Activated T-cell treated with anti-CD3 and anti-CD28 coated beads, Interleukin-2, amount 50 U/mL, for 48 hours (primary cell): Measurements from ENCODE around the gene NUFIP1.
"Not testable (repeated sequence)": the region's sequence is repeated elsewhere in the genome, so short reads cannot be mapped to it uniquely, and the experiment has no call there.

Experiments
- DNase-seq, 2 experiments: peaks; one replicate each; pipeline ENCODE4 v3.0.0-alpha.2; 2020

The NUFIP1 gene

DNA sequence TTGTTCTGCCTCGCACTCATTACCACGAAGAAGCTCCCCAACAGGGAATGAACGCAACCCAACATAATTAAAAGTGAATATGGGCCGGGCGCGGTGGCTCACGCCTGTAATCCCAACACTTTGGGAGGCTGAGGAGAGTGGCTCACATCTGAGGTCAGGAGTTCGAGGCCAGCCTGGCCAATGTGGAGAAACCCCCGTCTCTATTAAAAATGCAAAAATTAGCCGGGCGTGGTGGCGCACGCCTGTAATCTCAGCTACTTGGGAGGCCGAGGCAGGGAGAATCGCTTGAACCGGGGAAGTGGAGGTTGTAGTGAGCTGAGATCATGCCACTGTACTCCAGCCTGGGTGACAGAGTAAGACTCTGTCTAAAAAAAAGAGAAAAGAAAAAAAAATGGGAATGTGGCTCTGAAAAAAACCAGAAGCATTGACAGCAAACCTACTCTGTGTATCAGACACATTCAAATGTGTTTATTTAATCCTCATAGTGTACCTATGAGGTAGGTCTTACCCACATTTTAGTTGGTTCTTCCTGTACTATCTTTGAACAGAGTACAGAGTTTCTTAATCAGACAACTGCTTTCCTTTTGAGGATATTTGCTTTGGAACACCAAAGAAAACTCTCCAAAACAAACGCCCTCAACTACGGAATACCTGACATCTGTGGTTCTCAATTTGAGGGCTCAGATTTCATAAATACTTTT lies 70.0 kb downstream of the NUFIP1 start:
- no peak for DNase-seq

DNA sequence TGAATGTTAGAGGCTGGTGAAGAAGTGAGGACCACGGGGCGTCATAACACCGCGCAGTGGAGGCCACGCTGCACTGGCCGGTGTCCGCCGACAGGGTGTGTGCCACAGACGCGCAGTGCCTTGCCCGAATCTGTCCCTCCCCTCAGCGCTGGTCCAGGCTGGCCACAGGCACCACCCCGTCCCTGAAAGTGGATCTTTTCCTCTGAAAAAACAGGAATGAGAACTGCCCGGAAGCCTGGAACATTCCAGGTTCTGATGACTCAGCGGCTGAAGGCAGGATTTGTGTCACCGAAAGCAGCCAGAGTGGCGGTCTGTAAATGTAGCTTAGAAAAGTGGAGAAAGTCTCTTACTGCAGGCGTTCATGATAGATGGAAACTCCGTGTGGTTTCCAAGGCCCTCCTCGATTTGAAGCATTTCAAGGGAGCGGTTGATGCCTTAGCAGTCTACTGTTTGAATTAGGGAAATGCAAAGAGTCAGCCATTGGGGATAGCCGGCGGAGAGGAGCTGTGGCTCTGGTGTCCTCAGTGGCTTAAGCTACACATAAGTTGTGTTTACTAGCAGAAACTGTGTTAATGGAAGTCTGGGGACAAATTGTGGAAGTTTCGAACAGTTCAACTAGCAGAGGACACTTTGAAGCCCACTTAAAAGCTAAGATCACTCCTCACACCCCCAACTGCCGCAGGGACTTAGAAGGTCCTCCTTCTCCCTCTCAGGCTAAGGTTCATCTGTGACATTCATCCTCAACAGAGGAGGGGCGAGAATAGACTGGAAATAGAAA lies 70.8 kb downstream of the NUFIP1 start:
- DNase-seq, result peak; percentile 88 to 89

DNA sequence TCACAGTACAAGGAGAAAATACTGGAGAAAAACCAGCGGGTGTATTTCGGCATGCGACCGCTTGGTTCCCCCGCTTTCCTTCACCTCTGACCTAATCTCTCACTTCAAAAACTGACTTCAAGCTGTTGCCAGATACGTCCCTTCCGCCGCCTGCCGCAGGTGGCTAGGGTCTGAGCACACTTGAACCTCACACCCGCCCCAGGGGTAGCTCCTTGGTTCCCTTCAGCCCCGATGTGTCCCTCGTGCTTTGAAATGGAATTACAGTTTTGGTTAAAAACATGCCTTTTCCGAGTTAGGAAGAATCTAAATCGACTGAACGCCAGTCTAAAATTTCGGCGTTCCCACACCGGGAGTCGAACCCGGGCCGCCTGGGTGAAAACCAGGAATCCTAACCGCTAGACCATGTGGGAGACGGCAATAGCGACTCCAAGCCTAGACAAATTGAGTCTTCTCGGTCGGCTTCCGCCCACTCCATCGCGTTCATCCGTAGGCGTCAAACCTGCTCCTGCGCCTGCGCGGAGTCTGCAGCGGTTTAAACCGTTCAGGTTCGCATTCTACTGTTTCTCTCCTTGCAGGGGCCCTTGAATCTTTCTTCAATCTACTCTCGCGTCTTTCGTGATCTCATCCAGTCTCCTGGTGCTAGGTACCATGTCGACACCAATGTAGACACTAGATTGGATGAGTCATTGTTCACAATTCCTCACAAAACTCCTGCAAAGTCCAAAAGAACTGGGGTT lies 71.5 kb downstream of the NUFIP1 start:
- peak; percentile 98 to 99 for DNase-seq

DNA sequence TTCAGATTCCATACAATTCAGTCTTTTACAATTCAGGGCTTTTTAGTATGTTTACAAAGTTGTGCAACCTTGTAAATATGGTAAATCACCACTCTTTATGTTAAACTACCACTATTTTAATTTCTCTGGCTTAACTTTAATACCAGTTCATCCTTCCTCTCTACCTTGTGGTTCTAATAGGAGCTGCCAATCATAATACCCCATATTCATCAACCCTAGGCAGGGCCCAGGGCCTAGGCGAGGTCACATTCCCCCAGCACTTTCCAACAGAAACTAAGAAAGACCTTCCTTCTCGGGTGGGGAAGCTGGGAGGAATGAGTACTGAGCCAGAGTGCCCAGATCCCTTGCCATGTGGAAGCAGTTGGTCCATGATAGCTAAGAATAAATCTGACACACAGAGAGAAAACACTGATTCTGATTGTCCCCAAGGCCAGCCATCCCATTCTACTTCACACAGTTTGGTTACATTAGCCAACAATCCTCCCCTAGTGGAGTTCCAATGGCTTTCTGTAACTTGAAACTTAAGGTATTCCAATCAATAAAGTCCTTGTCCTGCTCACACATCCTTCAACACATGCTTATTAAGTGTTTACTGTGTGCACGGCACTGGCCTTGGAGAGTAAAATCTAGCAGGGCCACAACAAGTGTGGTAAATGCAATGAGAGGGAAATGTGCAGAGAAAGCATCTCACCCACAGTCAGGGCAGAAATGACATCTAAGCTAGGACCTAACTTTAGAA lies 76.8 kb downstream of the NUFIP1 start:
- DNase-seq, result no peak

DNA sequence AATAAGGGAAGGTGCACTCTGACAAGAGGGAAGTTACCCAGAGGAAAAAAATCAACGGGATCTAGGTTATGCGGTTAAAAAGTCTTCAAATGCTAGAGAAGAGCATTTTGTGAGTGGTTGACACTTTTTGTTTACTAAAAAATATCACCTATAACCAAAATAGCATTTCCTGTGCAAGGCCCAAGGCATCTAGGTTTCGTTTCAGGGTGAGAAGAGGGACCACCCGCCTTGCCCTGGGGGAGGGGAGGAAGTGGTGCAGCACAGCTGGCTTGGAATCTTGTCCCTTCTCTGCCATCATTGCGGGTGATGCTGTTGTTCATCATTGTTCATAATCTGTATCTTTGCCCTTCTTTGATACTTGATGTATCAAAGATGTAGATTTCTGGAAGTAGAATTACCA lies 80.6 kb downstream of the NUFIP1 start:
- DNase-seq, result no peak

DNA sequence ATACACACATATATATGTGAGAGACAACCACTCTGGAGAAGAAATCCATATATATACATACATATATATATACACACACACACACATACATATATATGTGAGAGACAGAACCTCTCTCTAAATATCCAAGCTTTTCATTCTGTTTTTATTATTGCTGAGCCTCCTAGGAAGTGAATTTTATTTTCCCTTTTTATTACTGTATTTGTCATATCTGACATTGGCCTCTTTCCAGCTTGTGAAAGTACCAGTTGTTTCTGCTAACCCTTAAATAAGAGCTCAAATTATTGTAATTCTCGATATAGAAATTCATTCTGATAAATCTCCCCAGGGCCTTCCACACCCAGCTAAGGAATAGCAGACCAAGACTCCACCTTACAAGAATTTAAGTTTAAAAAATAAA lies 81.0 kb downstream of the NUFIP1 start:
- DNase-seq, result no peak

DNA sequence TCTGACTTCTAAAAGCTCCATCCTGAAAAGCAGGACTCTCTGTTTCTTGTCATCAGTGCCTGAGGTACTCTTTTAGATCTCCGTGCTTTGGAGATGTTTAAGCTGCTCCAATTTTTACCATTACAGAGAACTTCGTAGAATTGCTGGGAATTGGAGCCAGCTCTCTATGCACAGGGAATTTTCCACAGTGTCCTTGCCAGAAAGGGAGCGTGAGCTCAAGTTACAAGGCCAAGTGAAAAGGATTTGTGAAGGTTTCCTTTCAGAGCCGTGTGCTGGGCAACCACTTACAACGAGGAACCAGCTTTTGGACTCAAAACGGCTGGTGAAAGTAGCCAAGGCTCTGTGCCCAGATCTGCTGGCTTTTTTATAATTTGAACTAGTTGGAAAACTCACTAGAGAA lies 82.6 kb downstream of the NUFIP1 start:
- no peak for DNase-seq

DNA sequence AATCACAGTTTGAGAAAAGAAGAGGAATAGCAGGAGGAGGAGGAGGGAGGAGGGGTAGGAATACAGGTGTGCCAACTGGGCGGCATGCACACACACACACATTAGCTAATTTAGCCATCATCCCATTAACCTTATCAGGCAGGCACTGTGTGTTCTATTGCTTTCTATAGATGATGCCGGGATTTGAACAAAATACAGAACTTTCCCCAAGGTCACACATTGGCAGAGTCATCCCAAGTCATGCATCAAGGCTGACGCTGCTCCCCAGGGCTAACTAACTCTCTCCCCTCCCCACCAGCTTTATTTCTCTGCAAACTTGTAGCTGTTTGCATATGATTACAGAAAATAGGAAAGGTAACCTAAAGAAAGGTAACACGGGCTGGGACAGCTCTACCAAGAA lies 83.0 kb downstream of the NUFIP1 start:
- no peak for DNase-seq

DNA sequence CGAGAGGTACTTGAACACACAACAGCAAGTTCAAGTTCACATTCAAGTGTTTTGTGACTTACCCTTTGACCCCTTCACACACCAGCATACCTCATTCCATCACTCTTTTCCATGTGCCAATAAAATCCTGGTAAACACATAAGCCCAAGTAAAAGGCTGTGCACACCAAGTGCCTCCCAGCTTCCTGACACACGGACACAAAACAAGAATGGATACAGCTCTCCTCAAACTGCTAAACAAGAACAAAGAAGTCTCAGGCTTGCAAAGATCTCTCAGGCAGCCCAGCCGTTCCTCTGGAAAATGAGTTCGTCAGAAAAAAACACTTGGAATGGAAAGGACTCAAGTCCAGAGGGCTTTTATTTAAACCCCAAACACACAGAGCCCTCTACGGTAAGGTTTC lies 83.7 kb downstream of the NUFIP1 start:
- DNase-seq, result no peak

DNA sequence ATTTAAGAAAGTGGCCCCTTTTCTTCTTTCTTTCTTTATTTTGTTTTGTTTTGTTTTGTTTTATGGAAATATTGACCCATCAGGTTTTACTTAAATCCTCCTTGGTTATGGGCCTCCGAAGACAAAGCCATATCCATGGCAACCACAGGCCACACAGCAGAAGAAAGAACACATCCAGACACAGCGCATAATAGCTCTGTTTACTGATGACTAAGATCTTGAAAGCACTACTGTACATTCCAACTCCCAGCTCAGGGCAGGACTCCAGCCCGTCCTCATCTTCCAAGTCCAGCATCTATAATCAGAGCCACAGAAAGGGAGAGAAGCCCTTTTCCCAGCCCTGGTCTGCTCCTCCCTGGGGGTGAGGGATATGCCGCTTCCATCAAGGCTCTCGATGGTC lies 84.3 kb downstream of the NUFIP1 start:
- DNase-seq, result no peak

DNA sequence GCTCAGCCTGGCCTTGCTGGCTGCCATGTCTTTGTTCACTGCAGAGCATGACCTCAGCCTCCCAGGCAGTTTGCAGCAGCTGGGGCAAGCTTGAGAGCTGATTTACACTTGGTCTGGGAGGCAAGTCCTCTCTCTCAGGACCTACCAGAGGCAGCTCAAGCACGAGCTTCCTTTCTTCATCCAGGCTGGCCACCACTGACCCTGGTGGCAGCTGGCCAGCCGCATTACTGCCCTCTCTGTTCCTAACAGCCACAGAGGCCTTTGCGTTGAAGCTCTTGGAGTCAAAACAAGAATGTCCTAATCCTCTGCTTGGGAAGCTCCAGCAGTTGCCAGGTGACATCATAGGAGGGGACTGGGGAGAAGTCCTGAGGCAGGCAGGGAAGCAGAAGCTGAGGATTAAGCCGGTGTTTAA lies 85.7 kb downstream of the NUFIP1 start:
- DNase-seq, result no peak

DNA sequence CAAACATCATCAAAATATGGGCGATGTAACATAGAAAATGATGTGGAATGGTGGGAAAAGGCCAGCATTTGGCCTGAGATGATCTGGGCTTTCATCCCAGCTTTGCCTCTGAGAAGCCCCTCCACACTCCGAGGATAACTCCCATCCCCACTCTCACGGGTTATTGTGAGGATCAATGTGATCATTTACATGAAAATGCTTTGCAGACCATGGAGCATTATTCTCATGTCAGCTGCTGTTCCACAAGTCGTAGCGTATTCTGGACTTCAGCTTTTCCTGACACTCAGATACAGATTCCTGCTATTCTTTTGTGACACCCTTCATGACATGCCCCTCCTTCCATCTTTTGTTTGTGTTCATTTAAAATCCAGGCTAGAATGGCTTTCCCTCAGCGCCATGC lies 86.5 kb downstream of the NUFIP1 start:
- DNase-seq, result no peak

DNA sequence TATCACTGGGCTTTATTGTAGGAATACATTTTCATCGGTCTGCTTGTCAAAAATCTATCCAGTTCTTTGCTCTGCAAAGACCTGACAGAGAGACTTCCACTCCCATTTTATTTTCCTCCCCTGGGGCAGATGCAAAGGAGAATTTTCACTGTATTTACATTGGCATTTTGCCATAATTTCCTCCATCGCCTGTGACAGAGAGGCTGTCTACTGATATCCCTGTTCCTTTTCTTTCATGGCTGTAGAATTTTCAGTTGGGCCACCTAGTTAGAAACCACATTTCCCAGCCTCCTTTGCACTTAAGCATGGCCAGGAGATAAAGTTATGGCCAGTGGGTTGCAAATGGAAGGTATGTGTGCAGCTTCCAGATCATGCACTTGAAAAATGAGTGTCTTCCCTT lies 89.3 kb downstream of the NUFIP1 start:
- no peak for DNase-seq

DNA sequence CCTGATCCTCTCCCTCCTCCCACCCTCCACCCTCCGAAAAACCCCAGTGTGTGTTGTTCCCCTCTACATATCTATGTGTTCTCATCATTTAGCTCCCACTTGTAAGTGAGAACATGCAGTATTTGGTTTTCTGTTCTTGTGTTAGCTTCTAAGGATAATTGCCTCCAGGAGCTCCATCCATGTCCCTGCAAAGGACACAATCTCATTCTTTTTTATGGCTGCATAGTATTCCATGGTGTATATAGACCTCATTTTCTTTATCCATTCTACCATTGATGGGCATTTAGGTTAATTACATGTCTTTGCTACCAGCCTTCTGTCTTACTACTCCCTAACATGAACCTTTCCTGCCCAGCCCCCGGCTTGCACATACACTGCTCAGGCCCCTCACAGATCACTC lies 91.0 kb downstream of the NUFIP1 start:
- DNase-seq, result not testable (repeated sequence)

DNA sequence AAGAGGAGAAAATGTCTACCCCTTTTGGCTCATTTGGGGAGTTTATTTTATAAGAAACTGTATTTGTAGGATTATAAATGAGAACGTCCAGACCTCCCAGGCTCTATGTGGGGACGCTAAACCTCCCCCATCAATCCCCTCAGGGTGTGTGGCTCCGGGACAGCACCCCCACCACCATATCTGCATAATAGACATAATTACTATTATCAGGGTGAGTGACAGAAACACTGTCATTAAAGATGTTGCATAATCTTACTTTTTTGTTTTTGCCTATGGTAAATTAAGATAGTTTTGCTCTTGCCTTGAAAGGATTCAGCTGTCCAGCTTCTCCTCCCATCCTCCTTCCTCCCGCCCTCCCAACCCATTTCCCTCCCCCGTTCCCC lies 93.3 kb downstream of the NUFIP1 start:
- no peak for DNase-seq

DNA sequence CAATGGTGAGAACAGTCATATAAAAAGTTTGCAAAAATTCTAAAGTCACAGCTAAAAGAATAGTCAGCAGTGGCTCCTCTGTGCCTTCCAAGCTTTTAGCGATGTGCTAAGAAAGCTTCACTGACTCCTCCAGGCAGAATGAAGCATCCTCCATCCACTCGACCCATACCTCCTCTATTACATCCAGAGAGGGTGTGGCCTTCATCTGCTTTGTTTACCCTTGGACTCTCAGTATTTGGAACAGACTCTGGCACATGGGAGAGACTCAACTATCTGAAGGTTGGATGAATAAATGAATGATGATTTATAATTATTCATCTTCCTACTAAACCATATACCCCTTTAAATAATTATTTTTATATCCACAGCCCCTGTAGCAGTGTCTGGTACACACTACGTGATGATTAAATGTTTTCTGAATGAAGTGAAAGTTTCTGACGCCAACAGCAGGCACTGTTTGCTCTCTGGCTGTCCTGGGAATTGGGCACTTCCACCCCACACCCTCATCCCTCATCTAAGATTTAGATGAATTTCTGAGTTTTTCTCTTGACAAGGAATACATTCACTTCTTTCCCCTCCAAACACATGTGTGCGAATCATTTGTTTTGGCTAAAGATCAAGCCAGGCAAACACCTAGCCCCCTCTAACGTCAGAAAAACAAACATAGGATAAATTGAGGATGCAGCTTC lies 93.9 kb downstream of the NUFIP1 start:
- no peak for DNase-seq

DNA sequence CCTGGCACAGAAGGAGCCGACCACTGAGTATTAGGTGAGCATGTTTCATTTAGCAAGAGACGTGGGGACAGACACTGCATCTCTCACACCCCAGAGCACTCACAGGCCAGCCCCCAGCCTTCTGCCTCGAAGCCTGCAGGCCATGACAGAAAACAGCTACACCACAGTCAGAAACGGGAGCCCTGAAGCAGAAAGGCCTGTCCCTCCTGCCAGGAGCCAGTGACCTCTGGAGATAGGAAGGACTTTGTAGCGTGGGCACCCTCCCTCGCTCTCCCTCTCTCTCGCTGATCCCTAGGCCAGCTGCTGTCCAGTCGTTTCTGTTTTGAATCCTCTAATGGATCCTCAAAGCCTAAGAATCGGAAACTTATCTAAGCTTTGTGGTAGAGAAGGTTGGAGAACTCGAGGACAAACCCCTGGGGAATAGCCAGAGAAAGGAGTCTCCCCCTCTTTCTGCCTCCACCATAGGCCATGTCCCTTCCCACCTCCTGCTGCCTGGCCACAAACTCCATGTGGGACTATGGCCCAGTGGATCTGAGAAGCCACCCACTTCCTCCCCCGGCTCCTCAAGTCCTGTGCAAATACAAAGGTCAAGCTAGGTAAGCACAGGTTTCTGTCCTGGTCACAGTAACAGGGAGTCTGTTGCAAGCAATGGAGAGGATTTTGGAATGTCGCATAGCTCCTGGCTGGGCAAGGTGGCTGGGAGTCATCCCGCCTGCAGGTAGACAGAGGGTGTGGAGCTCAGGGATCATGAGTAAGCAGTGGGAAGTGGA lies 95.1 kb downstream of the NUFIP1 start:
- no peak for DNase-seq
